ENCODE results near the gene PROX2.

The PROX2 gene

GRCh38 chr14:74908861-74909341 is 33.0 kb upstream of the PROX2 start:
- DNase-seq = no peak

- no peak for DNase-seq
Observed at GRCh38 chr14:74907744-74908143, 31.8 kb upstream of the PROX2 start.

GRCh38 chr14:74906925-74907521 is 31.1 kb upstream of the PROX2 start:
- no peak for DNase-seq

GRCh38 chr14:74905595-74906142 is 29.7 kb upstream of the PROX2 start:
- DNase-seq = peak; percentile 72 to 88 (median 84)

DNA sequence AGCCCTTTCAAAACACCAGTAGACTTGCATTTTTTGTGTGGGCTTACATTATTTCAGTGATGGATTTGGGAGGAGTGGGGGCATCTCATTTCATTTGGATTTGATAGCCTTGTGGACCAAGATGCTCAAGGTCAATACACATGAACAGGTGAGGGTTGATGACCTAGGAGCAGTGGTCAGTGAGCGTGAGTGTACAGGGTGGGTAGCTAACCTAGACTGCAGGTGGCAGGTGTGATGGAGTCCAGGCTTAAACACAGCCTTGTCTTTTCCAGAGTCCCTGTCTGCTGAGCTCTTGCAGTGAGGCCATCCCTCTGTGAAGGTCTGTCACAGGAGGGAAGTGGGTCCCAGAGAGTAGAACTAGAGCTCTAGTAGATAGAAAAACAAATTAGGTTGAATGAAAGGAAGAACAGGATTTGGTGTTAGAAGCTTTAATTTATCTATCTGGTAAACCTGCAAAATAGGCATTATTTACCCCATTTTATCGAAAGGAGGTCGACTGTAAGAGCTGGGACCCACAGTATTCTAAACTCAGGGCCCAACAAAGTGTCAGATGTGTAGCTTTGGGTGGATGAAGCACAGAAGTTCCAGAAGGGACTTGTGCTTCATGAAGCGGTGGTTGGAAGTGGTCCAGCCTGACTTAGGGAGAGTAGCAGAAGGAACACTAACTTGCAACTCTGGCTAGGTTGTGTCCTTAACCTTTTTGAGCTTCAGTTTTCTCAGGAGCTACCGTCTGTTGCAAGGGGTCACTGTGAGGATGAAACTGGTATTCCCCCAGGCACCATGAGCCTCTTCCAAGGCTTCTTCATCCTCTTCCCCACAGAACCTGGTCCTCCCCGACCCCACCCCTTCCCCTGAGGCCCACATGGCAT is 28.9 kb upstream of the PROX2 start:
- no peak for DNase-seq

DNA sequence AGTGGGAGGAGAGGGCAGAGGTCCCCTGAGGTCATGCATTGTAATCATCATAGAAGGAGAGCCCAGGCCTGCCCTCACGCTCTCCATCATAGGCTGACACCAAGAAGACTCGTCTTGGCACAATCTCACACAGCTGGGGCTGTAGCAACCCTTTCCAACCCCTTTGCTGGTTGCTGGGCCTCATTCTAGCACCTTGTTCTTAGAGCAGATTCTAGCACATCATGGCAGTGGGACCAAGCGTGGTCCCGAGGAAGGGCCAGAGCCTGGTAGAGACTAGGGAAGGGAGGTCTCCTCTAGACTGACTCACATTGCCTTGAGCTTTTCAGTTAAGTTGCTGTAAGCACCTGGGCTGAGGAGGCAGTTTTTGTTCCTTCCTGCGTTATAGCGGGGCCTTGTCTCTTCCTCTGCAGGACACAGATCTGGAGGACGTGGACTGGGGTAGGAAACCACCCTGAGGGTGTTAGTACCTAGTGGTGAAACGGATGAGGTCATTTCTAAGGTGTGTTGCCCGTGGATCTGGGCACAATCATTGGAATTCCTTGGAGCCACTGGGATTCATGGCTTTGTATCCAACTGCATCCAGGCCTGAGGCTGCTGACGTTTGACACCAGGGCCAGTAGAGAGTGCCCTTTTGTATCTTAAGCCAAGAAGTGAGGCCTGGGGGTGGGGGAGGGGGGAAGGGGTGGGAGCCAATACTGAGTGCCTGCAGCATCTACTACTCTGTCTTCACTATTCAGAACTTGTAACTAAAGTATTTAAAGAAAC is 27.2 kb upstream of the PROX2 start:
- no peak for DNase-seq

GRCh38 chr14:74898694-74899093 is 22.7 kb upstream of the PROX2 start:
- no peak for DNase-seq

DNA sequence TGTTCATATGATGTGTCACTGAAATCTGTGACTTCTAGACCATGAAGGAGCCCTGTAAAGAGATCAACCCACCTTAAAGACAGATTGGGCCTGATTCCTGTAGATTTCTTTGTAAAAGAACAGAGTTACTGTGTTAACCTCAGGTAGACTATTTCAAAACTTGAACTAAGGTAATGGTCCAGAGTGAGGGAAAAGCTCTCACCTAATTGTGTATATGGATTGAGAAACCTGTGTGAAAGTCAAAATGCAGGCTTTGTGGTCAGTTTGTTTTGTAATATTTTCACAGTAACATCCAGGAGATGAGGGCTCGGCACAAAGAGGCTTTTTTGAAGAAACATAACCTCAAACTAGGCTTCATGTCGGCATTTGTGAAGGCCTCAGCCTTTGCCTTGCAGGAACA is 22.1 kb upstream of the PROX2 start:
- no peak for DNase-seq

- DNase-seq = no peak
Observed at GRCh38 chr14:74897642-74898041, 21.7 kb upstream of the PROX2 start.

GRCh38 chr14:74896400-74896799 is 20.5 kb upstream of the PROX2 start:
- no peak for DNase-seq

- peak; percentile 56 to 77 (median 69) for DNase-seq
Observed at GRCh38 chr14:74893614-74894091, 17.7 kb upstream of the PROX2 start.

GRCh38 chr14:74892745-74893144 is 16.8 kb upstream of the PROX2 start:
- peak in 2 of 3 donors; percentile 25 to 32 for DNase-seq

DNA sequence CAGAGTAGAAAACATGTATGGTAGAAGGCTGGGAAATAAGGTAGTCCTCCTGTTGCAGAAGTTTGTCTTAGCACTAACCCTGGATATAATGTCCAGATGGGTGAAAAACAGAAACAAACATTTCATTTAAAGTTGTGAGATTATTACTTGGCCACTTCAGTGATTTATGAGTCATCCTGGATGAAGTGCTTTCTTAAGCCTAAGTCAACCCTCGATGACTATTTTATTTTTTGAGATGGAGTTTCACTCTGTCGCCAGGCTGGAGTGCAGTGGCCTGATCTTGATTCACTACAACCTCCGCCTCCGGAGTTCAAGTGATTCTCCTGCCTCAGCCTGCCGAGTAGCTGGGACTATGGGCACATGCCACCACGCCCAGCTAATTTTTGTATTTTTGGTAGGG is 15.9 kb upstream of the PROX2 start:
- peak; percentile 51 to 78 (median 71) for DNase-seq

- DNase-seq = no peak
Observed at GRCh38 chr14:74890262-74890661, 14.3 kb upstream of the PROX2 start.

- DNase-seq = no peak
Observed at GRCh38 chr14:74888164-74889158, 12.5 kb upstream of the PROX2 start.

DNA sequence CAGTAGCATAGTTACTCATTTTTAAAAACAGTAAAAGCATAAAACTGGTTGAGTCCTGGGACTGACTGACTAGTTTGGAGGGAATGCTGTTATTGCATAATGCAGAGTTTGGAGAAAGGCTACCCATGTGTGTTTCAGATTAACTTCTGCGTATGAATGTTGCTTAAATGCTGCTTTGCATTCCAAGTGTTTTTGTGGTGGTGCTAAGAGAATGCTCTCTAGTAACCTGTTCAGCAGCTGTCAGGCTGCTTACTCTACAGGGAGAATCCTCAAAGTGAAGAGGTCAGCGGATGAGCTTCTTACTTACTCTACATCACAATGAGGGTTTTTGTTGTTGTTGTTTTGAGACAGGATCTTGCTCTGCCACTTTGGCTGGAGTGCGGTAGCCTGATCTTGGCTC is 10.1 kb upstream of the PROX2 start:
- DNase-seq = no peak

GRCh38 chr14:74882103-74882920 is 6.4 kb upstream of the PROX2 start:
- DNase-seq = peak; percentile 74 to 82 (median 76)

DNA sequence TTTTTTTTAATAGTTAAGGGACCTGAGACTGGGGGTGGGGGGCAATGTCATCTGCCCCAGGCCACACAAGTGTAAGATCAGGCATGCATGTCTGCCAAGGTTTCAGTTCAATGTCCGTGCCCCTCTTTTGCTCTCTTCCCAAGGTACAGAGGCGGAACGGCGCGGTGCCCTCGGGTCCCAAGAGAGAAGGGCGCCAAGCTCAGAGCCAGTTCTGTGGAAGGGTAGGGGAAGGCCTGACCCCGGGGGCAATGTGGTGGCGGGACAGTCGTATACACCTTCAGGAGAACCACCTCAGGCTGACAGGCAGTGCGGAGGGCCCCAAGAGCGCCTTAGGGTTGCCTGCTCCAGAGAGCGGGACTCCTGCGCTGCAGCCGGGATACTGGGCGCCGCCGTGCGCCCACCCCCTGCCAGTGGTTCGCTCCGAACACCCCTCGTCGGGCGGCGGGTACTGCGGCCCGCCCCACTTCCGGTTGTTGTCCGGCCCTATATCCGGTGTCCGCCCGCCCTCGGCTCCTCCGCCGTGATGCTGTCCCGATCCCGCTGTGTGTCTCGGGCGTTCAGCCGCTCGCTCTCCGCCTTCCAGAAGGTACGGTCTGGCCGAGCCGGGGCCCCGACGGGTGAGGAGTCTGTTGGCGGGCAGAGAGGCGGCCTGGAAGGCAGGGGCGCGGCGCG is 5.6 kb upstream of the PROX2 start, which contains the start of gene DLST:
Gene DLST, plus strand, starts transcription at position 486 of the 672 bp plus-strand sequence. Its CDS starts 38 bp downstream, at position 524.
- DNase-seq = peak; percentile 90 to 96 (median 93)

DNA sequence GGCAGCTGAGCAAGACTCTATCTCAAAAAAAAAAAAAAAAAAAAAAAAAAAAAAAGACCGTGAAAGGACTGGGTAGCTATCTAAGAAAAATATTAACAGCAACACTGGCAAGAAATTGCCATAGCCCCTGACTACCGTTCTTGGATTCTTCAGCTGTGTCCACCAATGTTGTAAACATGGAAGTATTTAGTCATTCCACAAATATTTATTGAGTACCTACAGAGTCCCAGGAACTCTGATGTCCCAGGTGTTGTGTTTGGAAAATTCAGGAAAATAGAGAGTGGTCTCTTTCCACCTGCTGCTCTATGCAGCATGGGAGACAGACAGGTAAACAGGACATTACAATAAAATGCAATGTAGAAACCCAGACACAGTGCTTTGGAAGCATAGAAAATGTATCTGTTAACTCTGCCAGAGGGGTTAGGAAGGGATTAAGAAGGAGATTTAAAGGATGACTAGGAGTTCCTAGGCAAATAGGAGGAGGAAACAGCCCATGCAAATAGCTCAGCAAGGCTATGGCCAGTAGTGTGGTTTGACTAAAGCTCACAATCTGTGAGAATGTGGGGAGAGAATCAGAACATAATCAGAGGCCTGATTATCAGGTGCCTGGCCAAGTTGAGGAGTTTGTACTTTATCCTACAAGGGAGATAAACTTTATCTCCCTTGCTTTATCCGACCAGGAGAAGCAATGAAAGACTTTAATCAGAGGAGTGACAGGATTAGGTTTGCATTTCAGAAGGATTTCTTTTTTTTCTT is 3.7 kb upstream of the PROX2 start:
- DNase-seq = no peak
